Measurements from ENCODE around the gene NMRK1. TPM values are rescaled to one million over a fixed set of nuclear protein-coding genes. Genes with fewer than 3 reads are reported as not detected.

Gene NMRK1
- total RNA-seq, 1 experiment from 2014 or later: 7.8 TPM

DNA sequence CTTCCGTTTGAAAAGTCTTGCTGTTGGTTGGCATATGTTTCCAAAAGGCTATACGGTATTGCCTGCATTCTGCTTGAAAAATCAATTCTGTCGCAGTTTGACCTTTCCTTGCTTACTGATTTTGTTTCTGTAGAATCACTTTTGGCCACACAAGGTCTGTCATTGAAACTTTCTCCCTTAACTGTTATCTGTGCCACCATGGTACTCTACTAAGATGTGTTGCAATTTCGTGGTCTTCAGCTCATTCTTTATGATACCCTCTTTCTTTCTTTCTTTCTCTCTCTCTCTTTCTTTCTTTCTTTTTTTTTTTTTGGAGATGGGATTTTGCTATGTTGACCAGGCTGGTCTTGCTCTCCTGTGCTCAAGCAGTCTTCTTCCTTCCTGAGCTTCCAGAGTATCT is 4.8 kb upstream of the NMRK1 start:
- ChIA-PET CTCF (no interaction called here), RAD21 (ENCODE audit: low non-redundant PET in 1 of 2, low total read pairs in 2 of 2, uncharacterized antibody in 2 of 2, unreplicated experiment in 2 of 2) (no interaction called here), POLR2A (interaction anchor here (0.6 kb wide), 1 partner anchor 71 kb away, joined by 4 read pairs; no protein-coding TSS in a partner anchor)
- Histone ChIP-seq H3K4me3 (replicated peaks in 1 of 2; ENCODE audit: low read depth in 1 of 2, low read length in 2 of 2) (no peak overlapping the region), H3K4me1 (ENCODE audit: control insufficient read depth in 1 of 2, insufficient read depth in 2 of 2, low read length in 2 of 2) (peaks cover 6 to 8% of the 10 kb centered on the region in 2 experiments; a peak in 3 of 4 replicates), H3K9ac (ENCODE audit: low read length) (no peak overlapping the region), H3K4me2 (ENCODE audit: low read length) (no peak overlapping the region), H3K36me3 (ENCODE audit: control insufficient read depth in 1 of 2, insufficient read depth in 2 of 2, low read length in 2 of 2) (no peaks in the 10 kb centered on the region), H3K9me2 (ENCODE audit: insufficient read depth) (no peaks in the 10 kb centered on the region), H3K79me2 (ENCODE audit: insufficient read depth, low read length) (peaks cover 11% of the 10 kb centered on the region; the same call in 1 of the 2 replicates), H3K9me3 (ENCODE audit: control insufficient read depth in 1 of 2, insufficient read depth in 1 of 2, low read depth in 1 of 2, low read length in 2 of 2) (no peaks in the 10 kb centered on the region), H2AFZ (ENCODE audit: low read depth, low read length, poor library complexity, severe bottlenecking) (no peak overlapping the region), H4K20me1 (ENCODE audit: insufficient read depth) (no peaks in the 10 kb centered on the region), H3K27ac (ENCODE audit: low read depth, low read length) (no peak overlapping the region), H3K27me3 (ENCODE audit: insufficient read depth, low read length) (no peaks in the 10 kb centered on the region)
- DNase-seq (ENCODE audit: low read depth, low spot score): no peak
- ATAC-seq: no peak
- no TSS peak for BruUV-seq (replicated peaks)
- intact Hi-C loops (cut with micrococcal nuclease): no loop called here
- TF ChIP-seq EZH2 (IDR thresholded peaks at IDR 0.05) (no peak), POLR2A (IDR thresholded peaks at IDR 0.05; ENCODE audit: borderline replicate concordance, extremely low read depth, insufficient read depth, insufficient read length) (no peak), SIN3A (IDR thresholded peaks at IDR 0.05; ENCODE audit: low read depth) (no peak), ELF1 (IDR thresholded peaks at IDR 0.05; ENCODE audit: borderline replicate concordance, low read depth) (no peak), REST (IDR thresholded peaks at IDR 0.05; ENCODE audit: low read depth) (no peak), EGR1 (IDR thresholded peaks at IDR 0.05; ENCODE audit: low read depth) (no peak), YY1 (IDR thresholded peaks at IDR 0.05; ENCODE audit: extremely low read depth, insufficient replicate concordance, low read depth, low read length) (no peak), JUND (IDR thresholded peaks at IDR 0.05) (no peak)
- TF ChIP-seq, protein P1, sequence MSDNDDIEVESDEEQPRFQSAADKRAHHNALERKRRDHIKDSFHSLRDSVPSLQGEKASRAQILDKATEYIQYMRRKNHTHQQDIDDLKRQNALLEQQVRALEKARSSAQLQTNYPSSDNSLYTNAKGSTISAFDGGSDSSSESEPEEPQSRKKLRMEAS (IDR thresholded peaks at IDR 0.05): no peak

Data from HCT116 (cell line).